Hippocampal formation (tissue), 2 donors: ENCODE measurements around the gene MRPL44.
"Not testable (repeated sequence)": the region's sequence is repeated elsewhere in the genome, so short reads cannot be mapped to it uniquely, and the experiment has no call there.

ENCODE experiments used
- DNase-seq, 2 donors: peaks; one replicate each; lab custom pipeline; 2025; lab: John Stamatoyannopoulos, UW

The MRPL44 gene

DNA sequence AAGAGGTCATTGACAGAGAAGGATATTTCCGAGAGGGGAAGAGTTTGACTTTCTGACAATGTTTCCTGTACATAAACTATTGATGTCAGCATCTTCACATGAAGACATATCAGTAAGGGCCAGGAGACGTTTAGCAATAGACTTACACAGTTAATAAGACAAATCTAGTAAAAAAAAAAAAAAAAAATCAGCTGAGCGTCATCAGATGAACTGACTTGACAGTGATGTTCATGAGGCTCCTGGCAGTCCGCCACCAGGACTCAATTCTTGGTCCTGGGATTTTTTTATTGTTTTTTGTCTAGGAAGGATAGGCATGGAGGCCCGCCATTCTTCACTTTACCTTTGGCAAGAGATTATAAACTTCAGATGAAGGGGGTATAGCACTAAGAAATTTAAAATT is 14.5 kb downstream of the MRPL44 start:
- DNase-seq = no peak

DNA sequence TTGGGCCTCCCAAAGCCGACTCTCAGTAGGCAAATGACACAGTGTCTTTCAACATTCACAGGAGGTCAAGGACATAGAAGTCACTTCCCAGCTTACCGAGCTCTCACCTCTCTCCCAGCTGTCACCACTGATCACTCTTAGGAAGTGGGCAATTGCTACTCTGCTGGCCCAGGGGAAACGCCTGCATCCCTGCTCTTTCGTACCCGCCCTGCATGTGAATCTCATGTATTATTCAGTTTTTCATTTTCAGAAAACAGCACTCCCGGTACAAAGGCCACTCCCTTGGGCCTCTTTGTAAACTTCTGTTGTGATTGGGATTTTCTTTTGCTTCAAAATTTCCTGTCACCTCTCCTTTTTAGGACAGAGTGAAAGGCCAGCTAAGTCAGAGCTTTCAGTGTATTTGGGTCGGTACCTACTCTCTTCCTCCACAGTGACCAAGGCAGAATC is 15.4 kb downstream of the MRPL44 start:
- DNase-seq = no peak

DNA sequence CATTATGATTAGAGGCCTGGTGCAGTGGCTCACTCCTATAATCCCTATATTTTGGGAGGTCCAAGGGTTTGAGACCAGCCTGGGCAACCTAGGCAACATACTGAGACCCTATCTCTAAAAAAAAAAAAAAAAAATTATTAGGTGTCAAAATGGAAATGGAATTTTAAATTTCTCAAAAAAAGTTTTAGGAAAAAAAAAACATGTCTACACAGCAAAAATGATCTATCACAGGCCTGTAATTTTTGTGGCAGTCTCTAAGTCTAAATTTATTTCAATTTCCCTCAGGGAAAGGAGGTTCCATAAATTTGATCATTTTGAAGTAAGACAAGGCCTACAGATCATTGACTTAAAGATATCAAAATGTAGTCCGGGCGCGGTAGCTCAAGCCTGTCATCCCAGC is 16.3 kb downstream of the MRPL44 start:
- DNase-seq = no peak

DNA sequence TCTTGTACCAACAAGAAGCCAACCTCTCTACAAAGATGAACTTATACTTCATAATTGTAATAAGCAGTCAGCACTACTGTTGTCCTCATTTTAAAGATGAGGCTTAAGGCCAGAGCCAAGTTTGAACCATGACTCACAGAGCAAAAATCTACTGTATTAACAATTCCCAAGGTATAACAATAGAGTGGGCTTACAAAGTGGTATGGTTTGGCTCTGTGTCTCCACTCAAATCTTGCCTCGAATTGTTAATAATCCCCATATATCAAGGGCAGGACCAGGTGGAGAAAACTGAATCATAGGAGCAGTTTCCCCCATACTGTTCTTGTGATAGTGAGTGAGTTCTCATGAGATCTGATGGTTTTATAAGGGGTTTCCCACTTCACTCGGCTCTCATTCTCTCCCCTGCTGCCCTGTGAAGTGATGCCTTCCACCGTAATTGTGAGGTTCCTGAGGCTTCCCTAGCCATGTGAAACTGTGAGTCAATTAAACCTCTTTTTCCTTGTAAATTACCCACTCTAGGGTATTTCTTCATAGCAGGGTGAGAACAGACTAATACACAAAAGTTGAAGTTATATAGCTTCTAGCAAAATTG is 19.5 kb downstream of the MRPL44 start:
- DNase-seq = no peak

DNA sequence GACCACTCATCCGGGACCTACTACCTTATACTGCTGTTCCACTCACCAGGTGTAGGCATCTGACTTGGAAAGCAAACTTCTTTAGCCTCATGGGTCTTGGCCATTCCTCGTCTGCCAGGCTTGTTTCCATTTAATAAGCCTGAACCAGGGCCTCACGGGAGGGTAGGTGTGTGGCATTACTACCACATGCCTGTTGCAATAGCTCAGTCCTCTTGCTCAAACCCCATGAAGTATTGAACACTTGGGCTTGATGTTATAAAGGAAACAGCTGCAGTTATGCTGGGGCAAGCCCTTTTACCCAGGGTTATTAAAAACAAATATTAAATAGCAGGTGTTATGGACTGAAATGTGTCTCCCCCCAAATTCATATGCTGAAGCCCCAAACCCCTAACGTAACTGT is 21.2 kb downstream of the MRPL44 start:
- no peak for DNase-seq

DNA sequence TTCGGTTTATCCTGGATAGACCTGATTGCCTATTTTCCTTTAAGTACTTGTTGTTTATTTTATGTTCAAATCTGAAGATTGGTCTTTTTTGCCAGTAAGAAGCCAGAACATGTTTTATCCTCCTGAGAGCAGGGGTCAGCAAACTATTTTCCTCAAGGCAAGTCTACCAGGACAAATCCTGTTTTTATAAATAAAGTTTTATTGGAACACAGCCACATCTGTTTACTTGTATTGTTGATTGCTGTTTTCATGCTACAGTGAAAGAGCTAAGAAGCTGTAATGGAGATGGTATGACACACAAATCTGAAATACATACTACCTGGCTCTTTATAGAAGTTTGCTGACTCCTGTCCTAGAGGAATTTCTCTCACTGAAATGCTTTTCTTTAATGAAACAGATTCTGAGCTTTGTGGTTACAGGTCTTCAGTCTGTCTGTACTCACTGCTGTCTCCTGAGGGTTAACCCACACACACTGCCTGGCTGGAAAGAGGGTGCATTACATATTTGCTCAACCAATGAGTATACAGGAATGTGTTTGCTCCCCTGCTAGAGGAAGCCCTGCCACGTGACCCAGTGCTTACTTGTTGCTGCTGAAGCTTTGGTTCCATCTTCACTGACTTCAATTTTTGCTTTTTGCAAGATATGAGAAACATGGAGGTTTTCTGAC is 22.6 kb downstream of the MRPL44 start:
- no peak for DNase-seq

DNA sequence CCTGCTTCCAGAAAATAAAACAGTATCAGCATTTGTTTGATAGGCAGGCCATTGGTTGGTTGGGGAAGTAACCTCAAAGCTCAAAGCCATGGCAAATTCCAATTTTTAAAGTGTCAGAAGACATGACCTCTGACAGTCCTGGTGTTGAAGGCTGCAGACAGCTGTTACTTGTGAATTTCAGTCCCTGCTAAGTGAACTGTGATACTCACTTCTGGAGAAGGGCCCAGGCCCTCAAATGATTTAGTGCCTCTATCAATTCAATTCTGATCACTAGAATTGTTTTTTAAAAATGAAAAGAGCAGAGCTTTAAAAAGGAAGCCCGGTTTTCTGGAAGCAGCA is 23.1 kb downstream of the MRPL44 start:
- no peak for DNase-seq

DNA sequence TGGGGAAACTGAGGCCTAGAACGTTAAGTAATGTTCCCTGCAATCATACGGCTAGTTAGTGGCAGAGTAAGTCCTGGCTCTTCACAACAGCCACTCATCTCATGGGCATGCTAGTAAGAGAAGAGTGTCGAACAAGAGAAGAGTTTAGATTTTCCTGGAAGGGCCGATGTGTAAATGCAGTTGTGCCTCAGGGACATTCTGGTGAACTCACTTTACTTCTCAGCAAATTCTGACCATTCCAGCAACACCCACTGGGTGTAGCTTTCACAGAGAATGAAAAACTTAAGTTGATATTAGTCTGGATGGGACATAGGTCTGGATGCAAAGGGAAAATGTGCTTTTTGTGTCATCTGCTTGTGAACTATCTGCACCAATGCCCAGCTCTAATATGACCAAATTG is 23.5 kb downstream of the MRPL44 start:
- no peak for DNase-seq

DNA sequence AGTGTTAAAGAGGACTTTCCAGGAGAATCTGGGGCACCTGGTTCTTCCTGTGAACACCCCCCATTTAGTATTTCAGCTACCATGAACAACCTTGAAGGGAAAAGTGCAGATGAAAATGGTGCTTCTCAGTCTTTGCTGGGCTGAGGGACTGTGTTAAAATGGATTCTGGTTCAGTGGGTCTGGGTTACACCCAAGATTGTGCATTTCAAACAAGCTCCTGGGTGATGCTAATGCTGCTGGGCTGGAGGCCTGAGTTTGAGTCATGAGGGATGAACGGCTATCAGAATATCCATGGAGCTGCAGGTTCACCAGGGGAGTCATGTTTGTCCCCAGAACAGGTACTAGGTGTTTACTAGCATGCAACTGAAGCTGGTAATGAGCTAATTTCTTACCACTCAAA is 24.0 kb downstream of the MRPL44 start:
- DNase-seq = no peak

DNA sequence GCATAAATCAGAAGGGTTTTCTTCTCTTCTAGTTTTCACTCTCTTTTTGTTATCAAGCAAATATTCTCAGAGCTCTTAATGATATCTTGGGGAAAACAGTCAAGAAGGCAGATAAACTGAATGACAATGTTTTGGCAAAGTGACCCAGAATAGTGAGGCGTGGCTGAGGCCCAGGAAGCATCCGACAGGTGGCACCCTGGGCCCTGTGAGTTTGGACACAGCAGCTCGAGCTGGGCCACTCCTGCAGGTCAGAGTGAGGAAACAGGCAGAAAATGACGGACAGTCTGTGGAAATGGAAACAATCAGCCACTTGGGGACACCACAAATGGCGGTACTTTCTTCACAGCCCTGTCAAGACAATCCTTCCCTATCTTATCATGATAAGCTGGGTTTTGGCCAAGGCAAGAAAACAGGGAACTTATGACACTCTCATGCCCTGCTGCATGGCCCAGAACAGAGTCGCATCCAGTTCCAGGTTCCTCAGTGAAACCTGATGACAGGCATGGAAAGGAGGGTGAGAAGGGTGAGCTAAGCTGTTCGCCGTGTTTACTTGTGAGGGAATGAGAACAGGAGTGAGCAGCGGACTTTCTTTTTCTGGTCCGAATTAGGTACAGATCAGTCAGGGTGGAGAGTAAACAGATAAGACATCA is 32.1 kb downstream of the MRPL44 start:
- no peak for DNase-seq

DNA sequence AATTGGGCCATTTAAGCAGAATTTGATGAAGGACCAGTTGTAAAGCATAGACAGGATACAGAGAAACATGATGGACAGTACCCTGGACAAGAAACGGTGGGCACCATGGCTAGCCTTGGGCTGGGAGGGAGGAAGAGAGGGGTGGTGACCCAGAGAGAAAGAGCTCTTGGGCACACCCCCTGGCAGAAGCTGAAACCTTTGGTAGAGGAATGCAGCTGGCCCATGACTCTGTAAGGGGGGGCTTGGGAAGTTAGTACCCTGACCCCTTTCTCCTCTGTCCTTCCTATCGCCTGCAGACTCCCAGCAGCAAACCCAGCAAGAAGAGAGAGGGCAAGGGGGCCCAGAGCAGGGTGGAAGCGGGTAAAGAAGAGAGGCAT is 32.6 kb downstream of the MRPL44 start:
- DNase-seq = no peak

DNA sequence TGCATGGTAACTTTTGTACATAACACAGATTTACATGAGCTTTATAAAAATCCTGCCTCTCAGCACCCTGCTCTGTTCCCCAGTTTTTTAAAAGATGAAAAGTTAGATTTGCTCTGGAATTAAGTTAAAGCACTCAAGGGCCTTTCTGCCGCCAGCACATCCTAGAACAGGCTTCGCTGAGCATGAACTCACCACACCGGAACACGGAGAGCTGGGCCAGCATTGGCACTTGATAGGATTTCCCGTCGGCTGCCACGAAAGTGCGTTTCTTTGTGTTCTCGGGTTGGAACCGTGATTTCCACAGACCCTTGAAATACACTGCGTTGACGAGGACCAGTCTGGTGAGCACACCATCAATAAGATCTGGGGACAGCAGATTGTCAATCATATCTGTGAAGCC is 34.3 kb downstream of the MRPL44 start:
- no peak for DNase-seq

DNA sequence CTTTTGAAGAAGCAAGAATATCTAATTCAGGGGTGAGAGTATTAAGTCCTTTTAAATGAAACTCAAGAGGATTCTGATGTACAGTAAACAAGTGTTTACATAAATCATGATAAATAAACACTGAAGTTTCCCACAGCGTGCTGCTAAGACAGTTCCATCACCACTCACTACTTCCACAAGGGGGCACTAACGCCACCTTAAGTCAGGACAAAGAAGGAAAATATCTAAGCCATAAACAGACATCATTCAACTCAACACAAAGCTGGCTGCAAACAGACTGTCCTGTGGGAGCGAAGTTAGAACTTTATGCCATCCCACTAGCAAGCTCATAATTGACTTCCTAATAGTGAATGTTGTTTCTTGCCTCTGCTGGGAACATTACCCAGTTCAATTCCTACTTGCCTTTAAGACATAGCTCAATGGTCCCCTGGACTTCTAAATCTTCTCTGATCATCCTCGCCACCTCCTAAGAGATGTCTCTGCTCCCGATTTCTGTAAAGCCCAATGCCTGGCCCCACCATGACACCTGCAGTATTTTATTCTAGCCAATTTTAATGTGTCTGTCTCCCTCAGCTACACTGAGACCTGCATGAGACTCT is 36.5 kb downstream of the MRPL44 start:
- peak; percentile 43 to 64 for DNase-seq

DNA sequence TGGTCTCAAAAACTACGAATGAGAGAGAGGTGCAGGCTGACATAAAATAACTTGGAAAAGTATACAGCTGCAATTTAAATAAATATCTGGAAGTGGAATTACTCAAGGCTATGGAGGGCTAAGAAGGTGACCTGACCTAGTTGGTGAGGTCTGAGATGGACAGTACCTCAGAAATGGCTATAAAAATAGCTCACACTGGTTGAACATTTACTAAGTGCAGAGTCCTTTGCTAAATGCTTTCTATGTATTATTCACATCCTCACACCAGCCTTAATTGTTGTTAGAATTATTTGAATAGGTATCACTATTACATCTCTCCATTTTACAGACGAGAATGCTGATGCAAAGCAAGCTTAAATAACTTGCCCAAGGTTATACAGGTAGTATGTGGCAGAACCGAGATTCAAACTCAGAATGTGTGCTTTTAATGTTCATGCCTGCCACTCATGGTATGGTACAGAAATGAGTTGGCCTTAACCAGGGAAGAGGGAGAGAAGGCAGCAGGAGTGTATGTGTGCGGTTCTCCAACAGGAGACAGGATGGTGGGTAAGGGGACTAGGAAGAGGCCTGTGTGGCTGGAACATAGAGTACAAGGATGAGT is 37.4 kb downstream of the MRPL44 start:
- DNase-seq = no peak

DNA sequence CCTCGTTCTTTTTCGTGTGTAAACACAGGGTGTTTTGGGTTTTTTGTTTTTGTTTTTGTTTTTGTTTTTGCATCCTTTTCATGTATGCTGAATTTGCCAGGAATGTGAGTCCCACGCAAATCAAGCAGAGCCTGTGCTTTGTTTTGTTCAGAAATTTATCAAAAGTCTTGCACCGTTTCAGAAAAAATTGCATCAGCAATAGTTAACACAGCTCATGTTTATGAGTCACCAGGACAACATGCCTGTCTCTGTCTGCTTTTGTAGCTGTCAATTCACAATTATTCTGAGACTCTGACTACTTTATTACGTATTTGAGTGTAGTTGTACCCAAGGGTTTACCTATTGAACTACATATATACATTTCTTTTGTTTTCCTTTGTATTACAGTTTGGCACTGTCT is 38.3 kb downstream of the MRPL44 start:
- no peak for DNase-seq

DNA sequence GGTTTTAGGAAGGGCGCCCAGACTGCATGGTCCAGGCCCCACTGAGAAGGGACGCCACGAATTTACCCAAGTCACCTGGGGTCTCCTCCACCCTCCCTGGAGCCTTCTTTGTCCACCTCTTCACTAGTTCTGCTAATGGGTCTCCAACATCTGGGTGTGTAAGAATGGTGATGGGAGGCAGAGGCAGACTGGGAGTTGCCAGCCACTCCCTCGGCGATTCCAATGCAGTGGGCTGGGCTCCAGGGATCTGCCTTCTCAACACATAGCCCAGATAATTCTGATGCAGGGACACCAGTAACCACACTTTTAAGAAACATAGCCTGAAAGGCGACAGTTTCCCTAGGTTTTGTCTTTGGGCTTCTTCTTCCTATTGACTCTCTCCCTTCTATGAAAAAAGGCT is 39.1 kb downstream of the MRPL44 start:
- no peak for DNase-seq

DNA sequence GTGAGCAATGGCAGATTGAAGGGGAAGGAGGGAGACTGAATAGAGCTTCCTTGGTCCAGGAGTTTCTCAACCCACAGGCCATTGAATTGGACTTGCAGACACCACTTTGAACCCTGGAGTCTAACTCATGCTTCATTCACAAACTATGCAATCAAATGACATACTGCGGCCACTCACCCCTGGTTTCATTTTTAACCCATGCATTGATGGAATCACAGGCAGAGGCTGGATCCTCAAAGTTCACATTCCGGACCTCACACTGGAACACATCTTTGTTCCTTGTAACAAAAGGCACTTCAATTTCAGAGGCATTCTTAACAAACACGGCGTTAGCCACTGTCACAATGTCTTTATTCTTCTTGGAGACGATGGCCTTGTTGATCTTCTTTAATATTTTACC is 40.7 kb downstream of the MRPL44 start:
- no peak for DNase-seq

DNA sequence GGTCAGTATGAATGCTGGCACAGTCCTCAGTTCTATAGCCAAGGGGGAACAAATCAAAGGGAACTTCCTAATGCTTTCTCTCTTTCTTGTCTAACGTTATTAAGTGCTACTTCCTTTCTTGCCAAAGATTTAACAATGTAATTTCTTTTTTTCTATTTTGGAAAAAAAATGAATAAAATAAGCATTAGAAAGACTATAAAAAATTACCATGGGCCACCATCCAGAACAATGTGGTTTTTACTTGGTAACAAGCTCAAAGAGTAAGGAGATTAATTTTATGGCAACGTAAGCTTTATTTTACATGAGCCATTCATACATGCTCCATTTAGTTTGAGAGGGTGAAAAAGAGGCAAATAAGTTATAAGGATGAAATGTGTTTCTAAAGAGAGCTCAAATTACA is 41.7 kb downstream of the MRPL44 start:
- no peak for DNase-seq

DNA sequence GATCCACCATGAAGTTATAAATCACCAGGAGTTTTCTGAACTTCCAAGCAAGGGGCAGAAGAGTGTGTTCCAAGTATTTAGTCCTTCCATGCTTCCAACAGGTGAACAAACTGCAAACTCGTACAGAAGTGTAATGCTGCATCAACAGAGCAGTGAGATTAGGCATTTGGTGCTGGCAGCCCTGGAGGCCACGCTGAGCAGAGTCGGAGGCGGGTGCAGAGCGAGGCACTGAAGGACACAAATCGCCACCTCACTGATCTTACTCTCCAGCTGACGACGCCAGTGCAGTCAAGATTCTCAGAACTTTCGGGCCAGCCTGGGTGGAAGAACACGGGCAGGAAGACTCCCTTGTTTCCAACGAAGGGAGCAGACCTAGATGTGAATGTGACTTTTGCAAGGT is 42.6 kb downstream of the MRPL44 start:
- no peak for DNase-seq

DNA sequence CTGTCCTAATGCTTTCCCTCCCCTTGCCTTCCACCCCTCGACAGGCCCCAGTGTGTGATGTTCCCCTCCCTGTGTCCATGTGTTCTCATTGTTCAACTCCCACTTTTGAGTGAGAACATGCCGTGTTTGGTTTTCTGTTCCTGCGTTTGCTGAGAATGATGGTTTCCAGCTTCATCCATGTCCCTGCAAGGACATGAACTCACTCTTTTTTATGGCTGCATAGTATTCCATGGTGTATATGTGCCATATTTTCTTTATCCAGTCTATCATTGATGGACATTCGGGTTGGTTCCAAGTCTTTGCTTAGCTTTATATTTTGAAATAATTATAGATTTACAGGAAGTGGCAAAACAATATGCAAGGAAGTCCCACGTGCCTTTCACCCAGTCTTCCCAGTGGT is 43.4 kb downstream of the MRPL44 start:
- not testable (repeated sequence) for DNase-seq

DNA sequence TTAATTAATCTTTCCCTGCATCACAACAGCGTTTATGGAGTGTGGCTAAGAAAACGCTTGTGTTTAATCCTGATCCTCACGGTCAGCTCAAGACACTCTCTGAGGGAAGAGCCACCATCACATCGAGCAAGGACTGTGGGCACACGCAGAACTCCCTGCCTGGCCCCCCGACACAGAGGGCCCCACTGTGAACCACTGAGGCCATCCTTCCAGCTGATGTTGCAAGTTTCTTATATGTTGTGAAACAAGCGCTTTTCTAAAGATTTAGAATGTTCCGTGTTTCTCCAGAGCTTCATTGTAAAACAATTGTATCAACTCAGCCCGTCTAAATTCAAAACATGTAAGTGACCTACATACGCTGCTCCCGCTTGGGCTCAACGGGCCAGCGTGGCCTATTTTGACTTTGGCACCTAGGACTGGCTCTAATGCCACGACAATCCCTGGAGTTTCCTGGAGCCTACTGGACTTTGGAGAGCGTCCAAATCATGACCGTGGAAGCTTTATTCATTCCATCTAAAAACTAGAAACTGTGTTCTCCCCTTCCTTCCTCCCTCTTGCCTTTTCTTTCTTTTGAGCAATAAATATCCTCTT is 46.9 kb downstream of the MRPL44 start:
- DNase-seq = peak; percentile 10 to 20

DNA sequence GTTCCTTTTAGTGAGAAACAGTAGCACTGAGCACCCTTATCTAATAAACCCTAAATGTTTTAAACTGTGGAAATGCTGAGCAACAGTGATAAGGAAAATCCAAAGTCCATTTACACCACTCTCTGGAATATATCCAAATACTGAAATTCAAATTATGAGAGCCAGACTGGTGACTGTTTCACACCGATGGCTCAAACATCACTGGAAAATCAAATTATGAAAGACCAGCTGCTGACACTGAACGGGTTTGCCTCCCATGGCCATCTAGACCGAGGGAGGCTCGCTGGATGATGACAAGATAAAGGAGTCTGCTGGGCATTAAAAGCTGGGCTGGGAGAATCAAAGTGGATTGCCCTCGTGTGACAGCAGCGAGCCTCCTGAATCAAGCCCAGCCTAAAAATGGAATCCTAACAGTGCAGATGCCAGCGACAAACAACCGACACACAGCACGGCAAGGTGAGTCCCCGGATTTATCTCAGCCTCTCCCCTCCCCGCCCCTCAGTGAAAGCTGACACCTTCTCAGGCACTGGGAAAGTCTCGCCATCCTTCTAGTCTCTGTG is 51.5 kb downstream of the MRPL44 start:
- no peak for DNase-seq
